HEK293 (cell line): ENCODE measurements around the gene RNF224.

Experiments used
- GFI1B ChIP-seq: fragments of 450-650 bp; formaldehyde crosslinking; IDR thresholded peaks from 2 replicates; pipeline ENCODE4 v1.5.1; 2016; ENCODE audit warnings: missing biosample characterization, missing genetic modification characterization
- PRDM1 ChIP-seq: fragments of 450-650 bp; formaldehyde crosslinking; IDR thresholded peaks from 2 replicates; pipeline ENCODE4; 2016; ENCODE audit warnings: missing biosample characterization, missing genetic modification characterization
- SCRT1 ChIP-seq: fragments of 450-650 bp; formaldehyde crosslinking; IDR thresholded peaks from 2 replicates; pipeline ENCODE4 v1.5.1; 2016; ENCODE audit warnings: missing biosample characterization, missing genetic modification characterization, borderline replicate concordance
- SETDB1 ChIP-seq: IDR thresholded peaks from one replicate; pipeline ENCODE4 v1.6.1; 2017; ENCODE audit warnings: mild to moderate bottlenecking, low read length, moderate library complexity, mixed read lengths; ENCODE audit not compliant: insufficient read length
- SP3 ChIP-seq: fragments of 450-650 bp; formaldehyde crosslinking; IDR thresholded peaks from 2 replicates; pipeline ENCODE4 v1.5.1; 2016; ENCODE audit warnings: missing biosample characterization, missing genetic modification characterization
- SP7 ChIP-seq: fragments of 450-650 bp; formaldehyde crosslinking; IDR thresholded peaks from 2 replicates; pipeline ENCODE4 v1.5.1; 2016; ENCODE audit warnings: missing biosample characterization, missing genetic modification characterization
- ZBTB20 ChIP-seq: fragments of 450-650 bp; formaldehyde crosslinking; IDR thresholded peaks from 2 replicates; pipeline ENCODE4 v1.5.1; 2016; ENCODE audit warnings: missing biosample characterization, missing genetic modification characterization
- ZFHX2 ChIP-seq: fragments of 450-650 bp; formaldehyde crosslinking; conservative IDR thresholded peaks from 2 replicates; pipeline ENCODE4 v1.5.1; 2016; ENCODE audit warnings: missing biosample characterization, missing genetic modification characterization
- ZFP3 ChIP-seq: fragments of 450-650 bp; formaldehyde crosslinking; IDR thresholded peaks from 2 replicates; pipeline ENCODE4 v1.5.1; 2016; ENCODE audit warnings: low read depth, missing biosample characterization, missing genetic modification characterization
- ZNF10 ChIP-seq: fragments of 450-650 bp; formaldehyde crosslinking; IDR thresholded peaks from 2 replicates; pipeline ENCODE4 v1.5.1; 2017; ENCODE audit warnings: missing biosample characterization, missing genetic modification characterization
- ZNF121 ChIP-seq: fragments of 450-650 bp; formaldehyde crosslinking; IDR thresholded peaks from 2 replicates; pipeline ENCODE4 v1.5.1; 2016; ENCODE audit warnings: missing biosample characterization, missing genetic modification characterization
- ZNF140 ChIP-seq: fragments of 450-650 bp; formaldehyde crosslinking; IDR thresholded peaks from 2 replicates; pipeline ENCODE4 v1.5.1; 2016; ENCODE audit warnings: missing biosample characterization, missing genetic modification characterization
- ZNF175 ChIP-seq: fragments of 450-650 bp; formaldehyde crosslinking; IDR thresholded peaks from 2 replicates; pipeline ENCODE4 v1.5.1; 2016; ENCODE audit warnings: missing biosample characterization, missing genetic modification characterization
- ZNF214 ChIP-seq: fragments of 450-650 bp; formaldehyde crosslinking; IDR thresholded peaks from 2 replicates; pipeline ENCODE4 v1.5.1; 2017; ENCODE audit warnings: missing biosample characterization, mild to moderate bottlenecking, missing genetic modification characterization, borderline replicate concordance
- ZNF221 ChIP-seq: fragments of 450-650 bp; formaldehyde crosslinking; IDR thresholded peaks from 2 replicates; pipeline ENCODE4 v1.5.1; 2017; ENCODE audit warnings: missing biosample characterization, missing genetic modification characterization, borderline replicate concordance
- ZNF292 ChIP-seq: fragments of 450-650 bp; formaldehyde crosslinking; IDR thresholded peaks from 2 replicates; pipeline ENCODE4 v1.5.1; 2016; ENCODE audit warnings: low read depth, missing biosample characterization, missing genetic modification characterization, borderline replicate concordance
- ZNF423 ChIP-seq: fragments of 450-650 bp; formaldehyde crosslinking; IDR thresholded peaks from 2 replicates; pipeline ENCODE4 v1.5.1; 2016; ENCODE audit warnings: missing biosample characterization, missing genetic modification characterization
- ZNF501 ChIP-seq: fragments of 450-650 bp; formaldehyde crosslinking; IDR thresholded peaks from 2 replicates; pipeline ENCODE4 v1.5.1; 2016; ENCODE audit warnings: missing biosample characterization, missing genetic modification characterization
- ZNF521 ChIP-seq: fragments of 450-650 bp; formaldehyde crosslinking; IDR thresholded peaks from 2 replicates; pipeline ENCODE4 v1.5.1; 2017; ENCODE audit warnings: missing biosample characterization, mild to moderate bottlenecking, missing genetic modification characterization
- ZNF658 ChIP-seq: fragments of 450-650 bp; formaldehyde crosslinking; IDR thresholded peaks from 2 replicates; pipeline ENCODE4; 2016; ENCODE audit warnings: missing biosample characterization, missing genetic modification characterization
- ZNF677 ChIP-seq: fragments of 450-650 bp; IDR thresholded peaks from 2 replicates; pipeline ENCODE4 v1.5.0; 2018; ENCODE audit warnings: missing biosample characterization, mild to moderate bottlenecking, missing genetic modification characterization, moderate library complexity
- ZNF701 ChIP-seq: fragments of 450-650 bp; formaldehyde crosslinking; IDR thresholded peaks from 2 replicates; pipeline ENCODE4 v1.5.1; 2016; ENCODE audit warnings: missing biosample characterization, missing genetic modification characterization
- ZNF785 ChIP-seq: fragments of 450-650 bp; formaldehyde crosslinking; IDR thresholded peaks from 2 replicates; pipeline ENCODE4 v1.5.1; 2016; ENCODE audit warnings: missing biosample characterization, missing genetic modification characterization
- ZNF830 ChIP-seq: fragments of 450-650 bp; IDR thresholded peaks from 2 replicates; pipeline ENCODE4 v1.5.0; 2018; ENCODE audit warnings: missing biosample characterization, missing genetic modification characterization, low read depth, mild to moderate bottlenecking, moderate library complexity
- ZNF837 ChIP-seq: fragments of 450-650 bp; formaldehyde crosslinking; IDR thresholded peaks from 2 replicates; pipeline ENCODE4 v1.5.1; 2016; ENCODE audit warnings: missing biosample characterization, missing genetic modification characterization
- ZSCAN23 ChIP-seq: fragments of 450-650 bp; formaldehyde crosslinking; IDR thresholded peaks from 2 replicates; pipeline ENCODE4 v1.5.1; 2016; ENCODE audit warnings: missing biosample characterization, missing genetic modification characterization
- TF ChIP-seq, protein P1 (sequence below): fragments of 450-650 bp; formaldehyde crosslinking; IDR thresholded peaks from 2 replicates; pipeline ENCODE4 v1.5.1; 2016; ENCODE audit warnings: missing biosample characterization, missing genetic modification characterization
- TF ChIP-seq, protein P2 (sequence below): IDR thresholded peaks from 2 replicates; pipeline ENCODE4 v1.6.1; 2011; ENCODE audit warnings: mild to moderate bottlenecking, low read depth, low read length, borderline replicate concordance
- TF ChIP-seq, protein P3 (sequence below): fragments of 450-650 bp; formaldehyde crosslinking; IDR thresholded peaks from 2 replicates; pipeline ENCODE4 v1.5.1; 2016; ENCODE audit warnings: missing biosample characterization, missing genetic modification characterization
- TF ChIP-seq, protein P4 (sequence below): sonication (generic); formaldehyde crosslinking; IDR thresholded peaks from 2 replicates; pipeline ENCODE4 v1.8.1; 2022; ENCODE audit warnings: mild to moderate bottlenecking, moderate library complexity, missing genetic modification reagents
- TF ChIP-seq, protein P5 (sequence below): fragments of 450-650 bp; formaldehyde crosslinking; optimal IDR thresholded peaks from 2 replicates; pipeline ENCODE3; 2016; ENCODE audit warnings: missing biosample characterization, mild to moderate bottlenecking, missing genetic modification characterization
- TF ChIP-seq, protein P6 (sequence below): fragments of 450-650 bp; formaldehyde crosslinking; IDR thresholded peaks from 2 replicates; pipeline ENCODE4 v1.5.1; 2017; ENCODE audit warnings: missing biosample characterization, missing genetic modification characterization

RNF224 gene

DNA sequence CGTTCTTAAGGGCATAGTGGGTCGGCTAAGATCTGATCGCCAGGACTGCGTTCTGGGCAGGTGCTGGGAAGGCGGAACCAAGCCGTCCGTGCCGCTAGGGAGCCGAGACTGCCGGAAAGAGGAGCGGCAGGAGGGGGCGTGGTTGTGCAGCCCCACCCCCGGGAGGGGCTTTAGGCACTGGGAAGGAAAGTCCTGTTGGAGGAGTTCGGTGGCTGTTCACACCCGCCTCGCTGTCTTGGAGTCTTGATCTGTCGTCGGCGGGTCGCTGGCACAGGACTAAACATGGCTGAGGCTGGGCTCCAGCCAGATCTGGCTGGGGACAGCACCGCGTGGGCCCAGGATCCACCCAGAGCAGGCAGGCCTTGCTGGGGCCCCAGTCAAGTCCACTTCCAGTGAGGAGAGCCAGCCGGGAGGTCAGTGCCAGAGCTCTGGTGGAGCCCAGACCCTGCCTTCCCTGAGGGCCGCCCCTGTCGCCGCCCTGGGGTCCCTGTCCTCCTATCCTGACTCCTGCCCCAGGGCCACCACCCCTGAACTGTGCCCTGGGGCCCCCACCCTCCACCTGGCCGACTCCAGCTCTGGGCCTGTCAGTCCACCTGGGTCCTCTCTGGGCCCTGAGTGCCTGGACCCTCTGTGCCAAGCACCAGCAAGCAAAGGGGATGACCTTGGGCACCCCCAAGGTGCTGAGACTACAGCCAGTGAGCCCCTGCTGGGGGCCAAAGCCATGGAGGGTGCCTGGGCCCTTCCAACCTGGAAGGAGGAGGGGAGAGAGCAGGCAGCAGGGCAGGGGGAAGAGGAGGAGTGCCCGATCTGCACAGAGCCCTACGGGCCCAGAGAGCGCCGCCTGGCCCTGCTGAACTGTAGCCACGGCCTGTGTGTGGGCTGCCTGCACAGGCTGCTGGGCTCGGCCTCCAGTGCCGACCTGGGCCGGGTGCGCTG is 9.8 kb upstream of the RNF224 start (continued):
- TF ChIP-seq ZFHX2 (peak; percentile 45), ZNF701 (tag by site-specific recombination) (no peak), SP7 (tag by site-specific recombination) (peak; percentile 23; the same call in 1 of the 2 replicates), SCRT1 (tag by site-specific recombination) (no peak), ZNF175 (tag by site-specific recombination) (no peak), ZNF830 (tag by site-specific recombination) (no peak), PRDM1 (no peak), ZNF221 (tag by site-specific recombination) (no peak), ZNF785 (tag by site-specific recombination) (no peak), ZNF658 (tag by site-specific recombination) (no peak), ZNF521 (no peak), SP3 (tag by site-specific recombination) (peak; percentile 82), ZNF140 (no peak), ZNF10 (tag by site-specific recombination) (no peak), ZNF214 (no peak), ZBTB20 (tag by site-specific recombination) (no peak), ZNF677 (tag by site-specific recombination) (no peak), ZNF501 (no peak), GFI1B (tag by site-specific recombination) (no peak), ZNF292 (tag by site-specific recombination) (no peak), ZNF837 (tag by site-specific recombination) (no peak), ZNF121 (no peak), ZNF423 (no peak), ZSCAN23 (tag by site-specific recombination) (no peak), ZFP3 (tag by site-specific recombination) (no peak), SETDB1 (no peak)
- TF ChIP-seq, protein P1, sequence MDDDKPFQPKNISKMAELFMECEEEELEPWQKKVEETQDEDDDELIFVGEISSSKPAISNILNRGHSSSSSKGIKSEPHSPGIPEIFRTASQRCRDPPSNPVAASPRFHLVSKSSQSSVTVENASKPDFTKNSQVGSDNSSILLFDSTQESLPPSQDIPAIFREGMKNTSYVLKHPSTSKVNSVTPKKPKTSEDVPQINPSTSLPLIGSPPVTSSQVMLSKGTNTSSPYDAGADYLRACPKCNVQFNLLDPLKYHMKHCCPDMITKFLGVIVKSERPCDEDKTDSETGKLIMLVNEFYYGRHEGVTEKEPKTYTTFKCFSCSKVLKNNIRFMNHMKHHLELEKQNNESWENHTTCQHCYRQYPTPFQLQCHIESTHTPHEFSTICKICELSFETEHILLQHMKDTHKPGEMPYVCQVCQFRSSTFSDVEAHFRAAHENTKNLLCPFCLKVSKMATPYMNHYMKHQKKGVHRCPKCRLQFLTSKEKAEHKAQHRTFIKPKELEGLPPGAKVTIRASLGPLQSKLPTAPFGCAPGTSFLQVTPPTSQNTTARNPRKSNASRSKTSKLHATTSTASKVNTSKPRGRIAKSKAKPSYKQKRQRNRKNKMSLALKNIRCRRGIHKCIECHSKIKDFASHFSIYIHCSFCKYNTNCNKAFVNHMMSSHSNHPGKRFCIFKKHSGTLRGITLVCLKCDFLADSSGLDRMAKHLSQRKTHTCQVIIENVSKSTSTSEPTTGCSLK, result no peak
- TF ChIP-seq, protein P2, sequence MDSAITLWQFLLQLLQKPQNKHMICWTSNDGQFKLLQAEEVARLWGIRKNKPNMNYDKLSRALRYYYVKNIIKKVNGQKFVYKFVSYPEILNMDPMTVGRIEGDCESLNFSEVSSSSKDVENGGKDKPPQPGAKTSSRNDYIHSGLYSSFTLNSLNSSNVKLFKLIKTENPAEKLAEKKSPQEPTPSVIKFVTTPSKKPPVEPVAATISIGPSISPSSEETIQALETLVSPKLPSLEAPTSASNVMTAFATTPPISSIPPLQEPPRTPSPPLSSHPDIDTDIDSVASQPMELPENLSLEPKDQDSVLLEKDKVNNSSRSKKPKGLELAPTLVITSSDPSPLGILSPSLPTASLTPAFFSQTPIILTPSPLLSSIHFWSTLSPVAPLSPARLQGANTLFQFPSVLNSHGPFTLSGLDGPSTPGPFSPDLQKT, result no peak
- TF ChIP-seq, protein P3, sequence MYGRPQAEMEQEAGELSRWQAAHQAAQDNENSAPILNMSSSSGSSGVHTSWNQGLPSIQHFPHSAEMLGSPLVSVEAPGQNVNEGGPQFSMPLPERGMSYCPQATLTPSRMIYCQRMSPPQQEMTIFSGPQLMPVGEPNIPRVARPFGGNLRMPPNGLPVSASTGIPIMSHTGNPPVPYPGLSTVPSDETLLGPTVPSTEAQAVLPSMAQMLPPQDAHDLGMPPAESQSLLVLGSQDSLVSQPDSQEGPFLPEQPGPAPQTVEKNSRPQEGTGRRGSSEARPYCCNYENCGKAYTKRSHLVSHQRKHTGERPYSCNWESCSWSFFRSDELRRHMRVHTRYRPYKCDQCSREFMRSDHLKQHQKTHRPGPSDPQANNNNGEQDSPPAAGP (tag by site-specific recombination), result no peak
- TF ChIP-seq, protein P4, sequence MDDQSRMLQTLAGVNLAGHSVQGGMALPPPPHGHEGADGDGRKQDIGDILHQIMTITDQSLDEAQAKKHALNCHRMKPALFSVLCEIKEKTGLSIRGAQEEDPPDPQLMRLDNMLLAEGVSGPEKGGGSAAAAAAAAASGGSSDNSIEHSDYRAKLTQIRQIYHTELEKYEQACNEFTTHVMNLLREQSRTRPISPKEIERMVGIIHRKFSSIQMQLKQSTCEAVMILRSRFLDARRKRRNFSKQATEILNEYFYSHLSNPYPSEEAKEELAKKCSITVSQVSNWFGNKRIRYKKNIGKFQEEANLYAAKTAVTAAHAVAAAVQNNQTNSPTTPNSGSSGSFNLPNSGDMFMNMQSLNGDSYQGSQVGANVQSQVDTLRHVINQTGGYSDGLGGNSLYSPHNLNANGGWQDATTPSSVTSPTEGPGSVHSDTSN, result no peak
- TF ChIP-seq, protein P5, sequence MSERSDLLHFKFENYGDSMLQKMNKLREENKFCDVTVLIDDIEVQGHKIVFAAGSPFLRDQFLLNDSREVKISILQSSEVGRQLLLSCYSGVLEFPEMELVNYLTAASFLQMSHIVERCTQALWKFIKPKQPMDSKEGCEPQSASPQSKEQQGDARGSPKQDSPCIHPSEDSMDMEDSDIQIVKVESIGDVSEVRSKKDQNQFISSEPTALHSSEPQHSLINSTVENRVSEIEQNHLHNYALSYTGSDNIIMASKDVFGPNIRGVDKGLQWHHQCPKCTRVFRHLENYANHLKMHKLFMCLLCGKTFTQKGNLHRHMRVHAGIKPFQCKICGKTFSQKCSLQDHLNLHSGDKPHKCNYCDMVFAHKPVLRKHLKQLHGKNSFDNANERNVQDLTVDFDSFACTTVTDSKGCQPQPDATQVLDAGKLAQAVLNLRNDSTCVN, result no peak
- TF ChIP-seq, protein P6, sequence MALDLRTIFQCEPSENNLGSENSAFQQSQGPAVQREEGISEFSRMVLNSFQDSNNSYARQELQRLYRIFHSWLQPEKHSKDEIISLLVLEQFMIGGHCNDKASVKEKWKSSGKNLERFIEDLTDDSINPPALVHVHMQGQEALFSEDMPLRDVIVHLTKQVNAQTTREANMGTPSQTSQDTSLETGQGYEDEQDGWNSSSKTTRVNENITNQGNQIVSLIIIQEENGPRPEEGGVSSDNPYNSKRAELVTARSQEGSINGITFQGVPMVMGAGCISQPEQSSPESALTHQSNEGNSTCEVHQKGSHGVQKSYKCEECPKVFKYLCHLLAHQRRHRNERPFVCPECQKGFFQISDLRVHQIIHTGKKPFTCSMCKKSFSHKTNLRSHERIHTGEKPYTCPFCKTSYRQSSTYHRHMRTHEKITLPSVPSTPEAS (tag by site-specific recombination), result no peak
